LHCN-M2 (cell line): ENCODE measurements around the gene CPLANE2. TPM values are rescaled to one million over a fixed set of nuclear protein-coding genes. Genes with fewer than 3 reads are reported as not detected.

Experiments
- DNase-seq: peaks from one replicate; pipeline ENCODE4 v3.0.0-alpha.2; 2012; ENCODE audit warnings: low read depth
- total RNA-seq: library from RNA; depleted of rRNA; stranded (reverse); fragments of >200 nt; gene quantifications from 2 replicates; pipeline ENCODE4 v1.2.3, GENCODE V29; 2014; rRNA removed

CPLANE2 gene
- total RNA-seq, 1 experiment from 2014 or later, result 7.1 TPM

- no peak for DNase-seq
Observed at GRCh38 chr1:16191309-16191708, 45.7 kb downstream of the CPLANE2 start.

DNA sequence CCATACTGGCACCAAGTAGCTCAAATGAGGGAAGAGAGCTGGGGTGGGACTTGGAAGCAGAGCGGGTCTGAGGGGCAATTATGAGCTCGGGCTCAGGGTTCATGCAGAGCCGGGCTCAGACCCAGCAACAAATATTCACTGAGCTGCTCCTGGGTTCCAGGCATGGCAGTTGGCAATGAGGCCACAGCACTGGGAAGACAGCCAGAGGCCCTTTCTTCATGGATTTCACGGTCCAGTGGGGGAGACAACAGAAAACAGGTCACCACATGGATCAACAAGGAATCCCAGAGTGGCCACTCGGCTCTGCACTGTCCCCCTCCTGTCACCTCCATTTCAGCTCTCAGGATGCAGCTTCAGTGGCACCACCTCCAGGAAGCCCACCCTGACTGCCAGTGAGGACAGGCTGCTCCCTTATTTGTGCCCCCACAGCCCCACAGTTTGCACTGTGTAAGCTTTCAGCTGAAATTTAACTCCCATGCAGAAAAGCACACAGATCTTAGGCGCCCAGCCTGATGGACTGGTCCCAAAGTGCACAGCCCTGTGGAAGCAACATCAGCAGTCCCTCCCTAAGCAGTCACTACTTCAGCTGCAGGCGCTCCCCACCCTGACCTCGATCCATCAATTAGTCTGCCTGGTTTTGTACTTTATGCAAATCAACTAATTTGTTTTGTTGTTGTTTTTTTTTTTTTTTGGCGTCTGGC lies 46.9 kb downstream of the CPLANE2 start:
- DNase-seq, result no peak

DNA sequence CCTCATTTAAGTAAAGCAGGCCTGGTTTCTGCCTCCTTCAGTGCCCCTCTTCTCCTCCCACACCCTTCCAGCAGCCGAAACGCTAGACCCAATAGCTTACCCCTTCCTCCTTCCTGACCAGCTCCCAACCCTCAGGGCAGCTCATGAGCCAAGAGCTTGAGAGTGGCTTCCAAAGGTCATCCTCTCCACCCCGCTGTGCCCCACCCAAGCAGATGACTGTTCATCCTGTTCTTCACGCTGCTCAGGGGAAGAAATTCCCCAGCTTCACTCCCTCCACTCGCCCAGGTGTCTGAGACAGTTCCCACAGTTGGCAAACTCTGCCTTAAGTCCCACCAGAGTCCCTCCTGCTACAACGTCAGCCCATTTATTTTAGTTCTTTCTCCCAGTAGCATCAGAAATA lies 48.0 kb downstream of the CPLANE2 start:
- DNase-seq, result no peak

GRCh38 chr1:16187748-16188401 lies 49.1 kb downstream of the CPLANE2 start:
- DNase-seq, result peak; percentile 75

GRCh38 chr1:16186655-16187235 lies 50.2 kb downstream of the CPLANE2 start:
- no peak for DNase-seq

- DNase-seq, result no peak
Observed at GRCh38 chr1:16184557-16185303, 52.3 kb downstream of the CPLANE2 start.

DNA sequence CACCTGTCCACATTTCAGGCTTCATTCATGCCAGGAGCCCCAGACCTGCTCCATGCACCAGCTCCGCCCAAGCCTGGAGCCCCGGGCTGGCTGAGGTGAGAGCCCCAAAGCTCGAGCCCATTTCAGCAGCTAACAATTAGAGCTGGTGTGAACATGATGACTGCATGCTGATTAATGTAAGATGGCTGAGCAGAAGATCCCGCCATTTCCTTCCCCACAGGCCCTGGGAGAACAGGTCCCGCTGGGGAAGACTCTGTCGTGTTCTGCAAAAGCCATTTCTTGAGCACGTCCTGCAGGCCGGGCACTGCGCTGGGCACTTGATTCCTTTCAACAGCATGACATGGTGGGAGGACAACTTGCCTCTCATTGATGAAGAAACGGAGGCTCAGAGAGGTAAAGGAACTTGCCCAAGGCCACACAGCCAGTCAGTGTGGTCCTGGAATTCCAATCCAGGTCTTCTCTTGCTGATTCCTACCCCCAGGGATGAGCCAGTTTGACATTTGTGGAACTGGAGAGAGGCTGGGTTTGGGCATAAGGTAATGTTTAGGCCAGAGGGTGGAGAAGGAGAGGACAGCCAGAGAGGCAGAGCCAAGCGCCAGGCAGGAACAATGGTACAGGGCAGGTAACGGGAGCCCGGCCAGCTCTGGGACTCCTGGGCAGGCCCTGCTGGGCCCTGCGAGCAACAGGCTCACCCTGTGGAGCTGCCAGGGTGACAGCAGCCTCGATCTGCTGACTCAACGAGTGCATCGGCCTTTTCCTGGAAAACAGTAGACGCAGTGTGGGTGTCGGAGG lies 53.0 kb downstream of the CPLANE2 start:
- DNase-seq, result no peak

DNA sequence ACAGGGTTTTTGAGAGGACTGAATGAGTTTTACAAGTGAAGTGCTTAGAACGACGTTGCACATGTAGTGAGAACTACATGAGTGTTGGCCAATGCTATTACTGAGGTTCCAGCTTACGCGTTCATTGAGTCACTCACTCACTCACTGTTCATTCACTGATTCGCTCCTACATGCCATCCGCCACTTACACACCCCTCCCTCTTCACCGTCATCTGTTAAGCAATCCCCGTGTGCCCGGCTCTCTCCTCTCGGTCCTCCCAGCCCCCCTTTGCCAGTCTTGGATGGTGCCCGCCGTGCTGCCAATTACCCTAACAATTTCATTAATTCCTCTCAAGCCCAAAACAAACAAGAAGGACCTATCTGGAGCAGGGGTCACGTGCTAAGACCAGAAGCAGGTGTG lies 53.8 kb downstream of the CPLANE2 start:
- peak; percentile 39 for DNase-seq

DNA sequence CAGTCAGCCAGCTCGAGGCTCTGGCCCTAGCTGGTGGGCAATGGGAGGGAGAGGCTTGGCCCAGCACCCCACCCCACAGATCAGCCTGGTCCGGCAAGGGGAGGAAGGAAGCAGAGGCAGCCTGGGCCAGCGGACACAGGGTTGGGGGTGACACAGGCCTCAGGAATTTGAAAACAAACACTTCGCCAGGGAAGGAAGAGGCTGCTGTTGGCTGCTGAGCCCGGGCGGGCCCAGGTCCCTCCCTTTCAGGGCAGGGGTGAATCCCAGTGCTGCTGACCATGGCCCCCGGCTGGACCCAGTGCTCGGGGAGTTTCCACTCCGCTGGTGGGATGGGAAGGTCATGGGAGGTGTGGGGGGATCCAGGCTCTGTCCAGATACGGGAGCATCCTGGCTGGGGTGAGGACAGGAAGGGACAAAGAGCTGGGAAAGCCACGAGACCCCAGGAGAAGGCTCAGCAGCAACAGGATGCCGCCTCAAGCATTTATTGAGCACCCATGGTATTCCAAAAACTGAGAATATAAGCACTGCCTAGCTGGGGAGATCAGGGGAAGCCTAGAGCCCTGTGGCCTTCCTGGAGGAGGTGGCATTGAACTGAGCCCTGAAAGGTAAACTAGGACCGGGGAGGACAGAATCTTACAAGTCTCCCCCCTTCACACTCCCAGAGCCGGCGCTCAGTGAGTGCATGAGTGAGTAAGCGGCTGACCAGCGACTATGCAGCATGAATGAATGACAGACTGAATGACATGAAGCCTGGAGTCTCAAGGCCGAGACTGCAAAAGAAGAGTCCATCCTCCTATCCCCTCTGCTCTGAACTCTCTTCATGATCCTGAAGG lies 54.9 kb downstream of the CPLANE2 start:
- peak; percentile 92 for DNase-seq

Other genes with a start within 250 kb of the CPLANE2 start
- not detected in 2 replicates for gene SRARP, start 232.9 kb downstream of the CPLANE2 start, total RNA-seq
- gene HSPB7, start 219.1 kb downstream of the CPLANE2 start, total RNA-seq, result 3.2 and 3.3 TPM in 2 replicates
- not detected in 2 replicates for gene CLCNKA, start 215.1 kb downstream of the CPLANE2 start, total RNA-seq
- gene CLCNKB, start 193.4 kb downstream of the CPLANE2 start, total RNA-seq, result not detected in 2 replicates
- 0.63 and 1.4 TPM in 2 replicates for gene FAM131C, start 163.5 kb downstream of the CPLANE2 start, total RNA-seq
- gene EPHA2, start 81.1 kb downstream of the CPLANE2 start, total RNA-seq, result 60.1 and 73.1 TPM in 2 replicates
- gene ARHGEF19, start 24.5 kb downstream of the CPLANE2 start, total RNA-seq, result 1.9 TPM in 2 replicates
- gene FBXO42, start 115.3 kb upstream of the CPLANE2 start, total RNA-seq, result 13.0 and 14.5 TPM in 2 replicates
- gene SZRD1, start 130.1 kb upstream of the CPLANE2 start, total RNA-seq, result 118 and 123 TPM in 2 replicates
- gene SPATA21, start 200.2 kb upstream of the CPLANE2 start, total RNA-seq, result not detected in 2 replicates
- gene NECAP2, start 203.5 kb upstream of the CPLANE2 start, total RNA-seq, result 51.9 and 52.4 TPM in 2 replicates